HL-60/S4 treated with phorbol 12-myristate 13-acetate at 8.2 ng/mL for 4 days and 3 days (cell line): ENCODE data around the gene LYPD8.

Experiments used
- in situ Hi-C: fragments of 300-500 bp; cut with MboI; formaldehyde crosslinking; loops from 2 replicates; pipeline ENCODE4 v1.15.0; 2022; ENCODE audit warnings: low sequenced_read_pairs

The LYPD8 gene

DNA sequence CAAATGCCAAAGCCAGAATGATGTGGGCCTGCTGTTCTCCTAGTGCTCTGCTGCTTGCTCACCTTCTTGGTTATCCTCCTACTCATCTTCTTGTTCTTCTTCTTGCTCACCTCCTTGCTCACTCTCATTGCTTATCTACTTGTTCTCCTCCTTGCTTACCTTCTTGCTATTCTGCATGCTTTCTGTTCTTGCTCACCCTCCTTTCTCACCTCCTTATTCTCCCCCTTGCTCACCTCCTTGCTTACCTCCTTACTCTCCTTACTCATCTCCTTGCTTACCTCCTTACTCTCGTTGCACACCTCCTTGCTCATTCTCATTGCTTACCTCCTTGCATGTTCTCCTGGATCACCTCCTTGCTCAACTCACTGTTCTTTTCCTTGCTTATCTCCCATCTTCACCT is 52.8 kb downstream of the LYPD8 start, which contains the start of gene OR14I1:
Gene OR14I1 (minus strand): TSS at position 53 of the 400 bp plus-strand sequence.
- in situ Hi-C loops = no loop called here

DNA sequence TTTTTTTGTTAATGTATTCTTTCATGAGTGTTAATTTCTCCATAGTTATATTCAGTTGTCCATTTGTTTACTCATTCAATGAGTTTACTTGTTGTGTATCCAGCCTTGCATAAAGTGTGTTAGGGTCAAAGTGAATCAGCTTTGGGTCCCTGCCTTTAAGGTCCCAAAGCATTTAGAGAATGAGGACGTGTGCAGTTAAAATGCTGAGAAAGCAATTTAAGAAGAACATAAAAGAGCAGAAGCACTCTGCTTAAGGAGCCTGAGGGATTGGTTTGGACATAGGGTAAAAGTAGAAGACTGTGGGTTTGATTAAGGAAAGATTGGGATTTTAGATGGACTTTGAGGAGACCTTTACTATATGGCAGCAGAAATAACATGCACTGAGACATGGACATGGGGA is 56.5 kb downstream of the LYPD8 start:
- in situ Hi-C loops = no loop called here

DNA sequence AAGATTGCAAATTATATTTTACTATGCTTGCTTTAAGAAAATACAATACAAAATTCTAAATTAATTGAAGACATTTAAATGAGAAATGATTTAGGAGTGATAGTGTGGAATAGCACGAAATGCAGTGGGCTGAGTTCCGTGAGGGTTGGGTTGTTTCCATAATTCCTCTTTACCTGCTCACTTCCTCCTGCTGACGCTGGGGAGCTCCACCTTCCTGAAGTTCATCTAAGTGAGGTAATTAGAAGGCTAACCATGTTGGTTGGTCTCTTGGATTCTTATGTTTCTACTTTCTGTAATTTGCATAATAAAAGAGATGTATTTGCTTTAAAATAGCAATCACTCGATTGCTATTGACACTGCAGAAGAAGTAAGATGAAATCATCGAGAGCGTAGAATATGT is 57.7 kb downstream of the LYPD8 start:
- in situ Hi-C loops = no loop called here

DNA sequence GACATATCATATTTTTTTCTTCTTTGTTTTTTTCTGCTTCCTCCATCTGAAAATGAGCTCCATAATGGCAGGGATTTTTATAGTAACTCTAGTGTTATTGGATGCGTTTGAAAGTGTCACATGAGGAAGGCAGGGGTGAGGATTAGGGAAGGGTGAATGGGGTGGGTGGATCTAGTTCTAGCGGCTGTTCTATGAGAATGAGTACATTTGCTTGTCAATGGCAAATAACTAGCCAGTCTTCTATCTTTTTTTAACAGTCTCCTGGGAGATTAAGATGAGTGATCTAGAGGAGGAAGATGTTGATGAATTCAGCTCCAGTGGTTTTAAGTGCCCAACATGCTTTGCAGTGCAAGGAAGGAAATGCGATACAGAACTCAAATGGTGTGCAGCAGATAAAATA is 58.8 kb downstream of the LYPD8 start:
- in situ Hi-C loops = no loop called here

DNA sequence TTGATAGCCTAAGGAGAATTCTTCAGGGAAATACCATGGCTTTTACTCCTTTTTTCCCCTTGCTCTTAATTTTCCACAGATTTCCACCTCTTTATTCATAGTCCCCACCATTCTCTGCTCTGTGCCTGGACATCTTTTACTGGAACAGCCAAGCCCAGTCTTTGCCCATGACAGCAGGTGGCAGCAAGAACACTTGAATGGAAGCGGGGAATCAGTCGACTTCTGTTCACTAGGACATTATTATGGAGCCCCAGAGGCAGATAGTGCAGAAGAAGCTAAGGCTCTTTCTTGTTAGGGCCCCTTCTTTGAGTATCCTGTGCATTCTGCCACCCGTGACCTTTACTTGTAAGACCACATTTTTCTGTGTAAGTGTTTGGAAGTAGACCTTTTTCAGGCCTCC is 59.3 kb downstream of the LYPD8 start:
- in situ Hi-C loops = no loop called here

DNA sequence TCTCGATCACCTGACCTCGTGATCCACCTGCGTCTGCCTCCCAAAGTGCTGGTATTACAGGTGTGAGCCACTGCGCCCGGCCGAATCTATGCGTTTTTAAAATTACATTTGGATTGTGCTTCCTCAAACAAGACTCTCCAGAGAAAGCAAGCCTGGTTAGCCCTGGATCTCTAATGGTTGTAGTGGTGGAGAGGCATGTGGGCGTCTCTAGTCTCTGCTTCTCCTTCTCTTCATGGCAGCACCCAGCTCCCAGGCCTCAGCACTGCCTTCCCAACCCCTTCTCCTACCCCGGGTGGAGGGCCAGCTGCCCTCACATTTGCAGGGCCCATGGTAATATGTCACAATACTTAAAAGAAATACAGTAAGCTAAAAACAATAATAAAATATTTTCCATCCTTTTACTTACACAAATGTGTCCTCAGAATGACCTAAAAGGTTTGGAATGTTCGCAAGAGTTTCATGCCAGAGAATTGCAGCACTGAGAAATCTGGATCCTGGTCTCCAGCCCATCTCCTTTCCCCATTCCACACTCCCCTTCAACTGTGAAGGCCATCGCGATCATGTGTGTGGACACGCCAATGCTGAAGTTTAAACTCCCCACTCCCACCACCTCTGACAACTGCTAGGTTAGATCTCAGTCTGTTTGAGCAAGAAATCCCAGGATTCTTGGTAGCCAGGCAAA is 60.0 kb downstream of the LYPD8 start:
- in situ Hi-C loops = no loop called here

DNA sequence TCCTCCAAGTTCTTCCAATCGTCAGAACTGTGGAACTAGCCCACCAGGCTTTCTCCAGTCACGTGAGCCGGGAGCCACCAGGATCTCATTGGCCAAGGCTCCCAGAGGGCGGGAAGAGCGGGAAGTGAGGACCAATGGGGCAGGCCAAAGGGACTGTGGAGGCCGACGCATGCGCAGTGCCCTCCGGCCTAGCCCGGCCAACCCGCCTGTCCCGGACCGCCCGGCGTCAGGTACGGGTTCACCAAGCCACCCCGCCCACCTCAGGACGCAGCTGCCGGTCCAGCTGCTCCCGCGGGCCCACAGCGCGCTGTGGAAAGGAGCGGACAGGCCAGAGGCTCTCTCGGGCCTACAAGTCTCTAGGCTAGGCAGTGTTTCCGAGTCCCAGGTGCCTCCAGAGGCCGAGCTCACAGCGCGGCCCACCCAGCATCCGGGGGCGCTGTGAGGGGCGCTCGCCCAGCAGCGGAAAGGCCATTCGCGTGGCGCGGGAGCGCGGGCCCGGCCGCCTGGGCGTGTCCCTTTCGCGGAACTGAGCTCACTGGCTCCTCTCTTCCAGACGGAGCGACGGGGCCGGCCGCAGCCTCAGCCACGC is 63.9 kb downstream of the LYPD8 start:
- in situ Hi-C loops = no loop called here
